ENCODE results near the gene COL21A1. TPM values are rescaled to one million over a fixed set of nuclear protein-coding genes. Genes with fewer than 3 reads are reported as not detected.

Gene COL21A1
- total RNA-seq, 1 experiment from 2014 or later: 49.0 TPM

DNA sequence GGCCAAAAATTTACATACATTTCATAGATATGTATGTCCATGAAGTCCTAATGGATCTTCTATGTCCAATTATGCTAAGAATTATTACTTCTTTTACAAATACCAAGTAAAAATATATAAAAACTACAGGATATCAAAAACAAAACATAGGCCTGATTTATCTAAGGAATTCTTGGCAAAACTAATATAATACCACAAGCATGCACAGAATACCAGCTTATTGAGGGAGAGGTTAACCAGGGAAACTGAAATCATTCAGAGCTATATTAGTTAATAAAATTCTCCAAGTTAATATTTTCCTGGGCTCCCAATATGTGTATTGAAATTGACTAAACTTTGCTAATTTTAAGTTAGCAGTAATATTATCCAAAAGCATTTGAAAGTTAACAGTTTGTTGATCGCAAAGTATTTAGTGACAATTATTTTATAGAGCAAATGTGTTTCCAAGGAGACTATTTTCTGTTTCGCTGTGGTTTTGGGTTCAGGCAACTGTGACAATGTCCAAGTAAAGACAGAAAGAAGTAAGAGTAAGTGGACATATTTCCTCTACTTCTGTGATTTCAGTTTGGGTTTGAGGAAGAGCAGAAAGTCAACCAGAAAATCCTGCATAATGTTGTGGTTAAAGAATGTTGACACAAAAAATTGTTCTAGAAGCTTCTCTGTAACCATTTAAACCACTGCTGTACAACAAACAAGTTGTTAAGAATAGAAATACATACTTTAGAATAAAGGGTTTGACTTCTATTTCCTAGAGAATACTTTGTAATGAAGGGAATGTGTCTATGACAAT is 167.4 kb downstream of the COL21A1 start:
- no peaks in the 10 kb centered on the region for H3K27me3 ChIP-seq (replicated peaks; ENCODE audit: insufficient read depth, low read depth, low read length, poor library complexity)
- peaks cover 18% of the 10 kb centered on the region for H3K9me3 ChIP-seq (ENCODE audit: low read depth, low read length, poor library complexity, severe bottlenecking)
- POLR2A ChIA-PET (ENCODE audit: low non-redundant PET): no interaction called here
- no peak overlapping the region for H3K27ac ChIP-seq (ENCODE audit: low read depth, low read length, poor library complexity, severe bottlenecking)
- H3K36me3 ChIP-seq (ENCODE audit: insufficient read depth, low read length, poor library complexity, severe bottlenecking): peaks cover 29% of the 10 kb centered on the region
- intact Hi-C loops (cut with micrococcal nuclease; ENCODE audit: unreplicated experiment): no loop called here
- no TSS peak for BruUV-seq (replicated peaks)
- CTCF ChIA-PET: no interaction called here
- H3K4me1 ChIP-seq (ENCODE audit: insufficient read depth, low read length, poor library complexity, severe bottlenecking): peaks cover 4% of the 10 kb centered on the region
- no peak overlapping the region for H3K4me3 ChIP-seq (ENCODE audit: low read depth, low read length, poor library complexity, severe bottlenecking)
- DNase-seq (ENCODE audit: low spot score): no peak
- no peak for TF ChIP-seq EZH2 (IDR thresholded peaks at IDR 0.05; ENCODE audit: borderline replicate concordance, low read depth, low read length, poor library complexity, severe bottlenecking)
- TF ChIP-seq, protein P1, sequence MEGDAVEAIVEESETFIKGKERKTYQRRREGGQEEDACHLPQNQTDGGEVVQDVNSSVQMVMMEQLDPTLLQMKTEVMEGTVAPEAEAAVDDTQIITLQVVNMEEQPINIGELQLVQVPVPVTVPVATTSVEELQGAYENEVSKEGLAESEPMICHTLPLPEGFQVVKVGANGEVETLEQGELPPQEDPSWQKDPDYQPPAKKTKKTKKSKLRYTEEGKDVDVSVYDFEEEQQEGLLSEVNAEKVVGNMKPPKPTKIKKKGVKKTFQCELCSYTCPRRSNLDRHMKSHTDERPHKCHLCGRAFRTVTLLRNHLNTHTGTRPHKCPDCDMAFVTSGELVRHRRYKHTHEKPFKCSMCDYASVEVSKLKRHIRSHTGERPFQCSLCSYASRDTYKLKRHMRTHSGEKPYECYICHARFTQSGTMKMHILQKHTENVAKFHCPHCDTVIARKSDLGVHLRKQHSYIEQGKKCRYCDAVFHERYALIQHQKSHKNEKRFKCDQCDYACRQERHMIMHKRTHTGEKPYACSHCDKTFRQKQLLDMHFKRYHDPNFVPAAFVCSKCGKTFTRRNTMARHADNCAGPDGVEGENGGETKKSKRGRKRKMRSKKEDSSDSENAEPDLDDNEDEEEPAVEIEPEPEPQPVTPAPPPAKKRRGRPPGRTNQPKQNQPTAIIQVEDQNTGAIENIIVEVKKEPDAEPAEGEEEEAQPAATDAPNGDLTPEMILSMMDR (conservative IDR thresholded peaks at IDR 0.05; ENCODE audit: low read depth, low read length): no peak

DNA sequence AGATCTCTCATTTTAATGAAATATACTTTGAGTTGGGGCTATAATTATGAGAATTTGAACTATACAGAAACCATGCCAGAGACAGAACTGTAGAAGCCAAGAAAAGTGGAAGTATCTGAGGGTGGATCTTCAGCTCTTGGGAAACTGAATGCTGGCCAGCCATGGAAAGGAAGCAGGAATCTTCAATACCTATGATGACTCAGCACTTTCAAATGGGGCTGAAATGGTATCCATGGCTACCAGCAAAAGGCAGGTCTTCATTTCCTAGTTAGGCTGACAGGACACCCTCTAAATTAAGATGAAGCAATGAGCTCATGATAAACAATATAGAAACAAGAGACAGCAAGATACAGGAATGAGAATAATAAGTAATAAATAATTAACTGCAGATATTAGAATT is 171.3 kb downstream of the COL21A1 start:
- Histone ChIP-seq H3K4me1 (ENCODE audit: insufficient read depth, low read length, poor library complexity, severe bottlenecking) (no peaks in the 10 kb centered on the region), H3K27me3 (replicated peaks; ENCODE audit: insufficient read depth, low read depth, low read length, poor library complexity) (no peaks in the 10 kb centered on the region), H3K36me3 (ENCODE audit: insufficient read depth, low read length, poor library complexity, severe bottlenecking) (peaks cover 33% of the 10 kb centered on the region), H3K9me3 (ENCODE audit: low read depth, low read length, poor library complexity, severe bottlenecking) (peaks cover 18% of the 10 kb centered on the region), H3K4me3 (ENCODE audit: low read depth, low read length, poor library complexity, severe bottlenecking) (no peak overlapping the region), H3K27ac (ENCODE audit: low read depth, low read length, poor library complexity, severe bottlenecking) (no peak overlapping the region)
- BruUV-seq (replicated peaks): no TSS peak
- ChIA-PET POLR2A (ENCODE audit: low non-redundant PET) (no interaction called here), CTCF (no interaction called here)
- TF ChIP-seq, protein P1 (conservative IDR thresholded peaks at IDR 0.05; ENCODE audit: low read depth, low read length): no peak
- intact Hi-C loops (cut with micrococcal nuclease; ENCODE audit: unreplicated experiment): no loop called here
- DNase-seq (ENCODE audit: low spot score): no peak

DNA sequence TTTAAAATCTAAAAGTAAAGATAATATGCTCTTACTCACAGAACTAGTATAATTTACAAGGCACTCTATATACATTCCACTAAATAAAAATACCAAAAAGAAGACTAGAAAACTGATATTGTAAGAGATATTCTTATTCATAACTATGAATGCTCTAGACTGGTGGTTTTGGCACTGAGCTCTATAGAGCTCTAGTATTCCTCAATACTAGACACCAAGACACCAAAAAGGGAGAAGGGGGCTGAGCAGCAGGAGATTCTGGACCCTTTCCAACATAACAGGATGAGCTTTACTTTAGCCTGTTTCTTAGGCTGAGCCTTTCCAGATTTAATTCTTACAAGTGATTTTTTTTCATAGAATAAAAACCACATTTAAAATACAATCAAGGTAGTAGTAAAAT is 173.6 kb downstream of the COL21A1 start:
- H3K4me1 ChIP-seq (ENCODE audit: insufficient read depth, low read length, poor library complexity, severe bottlenecking): no peaks in the 10 kb centered on the region
- peaks cover 37% of the 10 kb centered on the region for H3K36me3 ChIP-seq (ENCODE audit: insufficient read depth, low read length, poor library complexity, severe bottlenecking)
- no peak overlapping the region for H3K27ac ChIP-seq (ENCODE audit: low read depth, low read length, poor library complexity, severe bottlenecking)
- CTCF ChIA-PET: no interaction called here
- TF ChIP-seq, protein P1 (conservative IDR thresholded peaks at IDR 0.05; ENCODE audit: low read depth, low read length): no peak
- TF ChIP-seq EZH2 (IDR thresholded peaks at IDR 0.05; ENCODE audit: borderline replicate concordance, low read depth, low read length, poor library complexity, severe bottlenecking): no peak
- no peaks in the 10 kb centered on the region for H3K27me3 ChIP-seq (replicated peaks; ENCODE audit: insufficient read depth, low read depth, low read length, poor library complexity)
- POLR2A ChIA-PET (ENCODE audit: low non-redundant PET): no interaction called here
- H3K9me3 ChIP-seq (ENCODE audit: low read depth, low read length, poor library complexity, severe bottlenecking): peaks cover 18% of the 10 kb centered on the region
- DNase-seq (ENCODE audit: low spot score): no peak
- H3K4me3 ChIP-seq (ENCODE audit: low read depth, low read length, poor library complexity, severe bottlenecking): no peak overlapping the region
- intact Hi-C loops (cut with micrococcal nuclease; ENCODE audit: unreplicated experiment): no loop called here
- BruUV-seq (replicated peaks): no TSS peak

All from A673 (cell line).